HCT116 (cell line): ENCODE data around the gene S100A7. TPM values are rescaled to one million over a fixed set of nuclear protein-coding genes. Genes with fewer than 3 reads are reported as not detected.

Experiments used
- ATAC-seq: fragments of 200-7000 bp; cut with Tn5 transposase; 2 replicates; pipeline ENCODE4 v1.9.1; 2020; ENCODE audit warnings: mild to moderate bottlenecking, moderate library complexity
- BruUV-seq: library from RNA; stranded (reverse); fragments of 400-500 nt; replicated peaks from 2 replicates; lab custom pipeline; 2021; lab: Mats Ljungman, UMichigan
- CTCF ChIA-PET: fragments of 300-600 bp; sonication (Branson Sonifier 250); formaldehyde crosslinking; loops from one replicate; lab custom pipeline; 2021; ENCODE audit warnings: antibody characterized with exemption; lab: Charles Lee
- POLR2A ChIA-PET: fragments of 300-600, 350-600 bp; sonication (Branson Sonifier 250); formaldehyde crosslinking; loops from one replicate; lab custom pipeline; 2021; ENCODE audit warnings: antibody characterized with exemption; lab: Charles Lee
- RAD21 ChIA-PET, 2 experiments: fragments of 300-600 bp; sonication (Branson Sonifier 250); formaldehyde crosslinking; loops; one replicate each; lab custom pipeline; 2023; ENCODE audit warnings: low total read pairs in 2 of 2; ENCODE audit not compliant: uncharacterized antibody in 2 of 2, unreplicated experiment in 2 of 2, low non-redundant PET in 1 of 2; lab: Charles Lee
- DNase-seq: peaks from one replicate; pipeline ENCODE4 v3.0.0-alpha.2; 2010; ENCODE audit warnings: low read depth, low spot score
- H2AFZ ChIP-seq: fragments of 200-600 bp; shearing (Covaris generic), sonication (generic); 2 replicates; pipeline ENCODE4 v1.6.1; 2017; ENCODE audit warnings: low read depth, mixed run types, mixed read lengths, antibody characterized with exemption, low read length; ENCODE audit not compliant: poor library complexity, severe bottlenecking
- H3K27ac ChIP-seq: 2 replicates; pipeline ENCODE4 v1.5.1; 2012; ENCODE audit warnings: low read depth, low read length
- H3K27me3 ChIP-seq: fragments of 200-600 bp; sonication (generic); 2 replicates; pipeline ENCODE4 v1.6.1; 2016; ENCODE audit warnings: mixed run types, low read length, mixed read lengths; ENCODE audit not compliant: insufficient read depth
- H3K36me3 ChIP-seq, 2 experiments: fragments of 200-500 bp in 1 of 2; fragments of 200-600 bp in 1 of 2; sonication (Bioruptor generic) in 1 of 2; sonication (generic) in 1 of 2; 2 replicates each; pipeline versions ENCODE4 v1.5.1 to v1.6.1; 2014 to 2016; ENCODE audit warnings: low read length in 2 of 2, inconsistent platforms in 1 of 2, mixed read lengths in 1 of 2, mixed run types in 1 of 2; ENCODE audit not compliant: insufficient read depth in 2 of 2, control insufficient read depth in 1 of 2
- H3K4me1 ChIP-seq, 2 experiments: fragments of 200-600 bp in 1 of 2; sonication (generic) in 1 of 2; 2 replicates each; pipeline versions ENCODE4 v1.5.1 to v1.6.1; 2012 to 2017; ENCODE audit warnings: low read length in 2 of 2, inconsistent platforms in 1 of 2, mild to moderate bottlenecking in 1 of 2, mixed read lengths in 1 of 2, mixed run types in 1 of 2, moderate library complexity in 1 of 2; ENCODE audit not compliant: insufficient read depth in 2 of 2, control insufficient read depth in 1 of 2
- H3K4me2 ChIP-seq: fragments of 200-600 bp; sonication (generic); 2 replicates; pipeline ENCODE4 v1.6.1; 2017; ENCODE audit warnings: mixed run types, low read length, mixed read lengths
- H3K4me3 ChIP-seq, 2 experiments: fragments of 200-600 bp in 1 of 2; sonication (generic) in 1 of 2; replicated peaks in 1 of 2; 2 replicates each; pipeline ENCODE4 v1.5.1; 2011 to 2016; ENCODE audit warnings: low read length in 2 of 2, control low read depth in 1 of 2, low read depth in 1 of 2, mild to moderate bottlenecking in 1 of 2, mixed read lengths in 1 of 2, mixed run types in 1 of 2
- H3K79me2 ChIP-seq: fragments of 200-600 bp; sonication (generic); 2 replicates; pipeline ENCODE4 v1.6.1; 2017; ENCODE audit warnings: mild to moderate bottlenecking, mixed run types, low read length, moderate library complexity, mixed read lengths; ENCODE audit not compliant: insufficient read depth
- H3K9ac ChIP-seq: fragments of 200-600 bp; sonication (generic); 2 replicates; pipeline ENCODE4 v1.6.1; 2016; ENCODE audit warnings: low read length, mixed read lengths
- H3K9me2 ChIP-seq: fragments of 200-600 bp; sonication (generic), shearing (Covaris generic); 2 replicates; pipeline ENCODE4 v1.6.1; 2017; ENCODE audit warnings: mixed run types, mild to moderate bottlenecking, moderate library complexity; ENCODE audit not compliant: insufficient read depth
- H3K9me3 ChIP-seq, 2 experiments: fragments of 200-500 bp in 1 of 2; fragments of 200-600 bp in 1 of 2; sonication (Bioruptor generic) in 1 of 2; sonication (generic) in 1 of 2; 2 replicates each; pipeline ENCODE4 v1.6.1; 2014 to 2017; ENCODE audit warnings: low read length in 2 of 2, mixed read lengths in 2 of 2, inconsistent platforms in 1 of 2, low read depth in 1 of 2, mild to moderate bottlenecking in 1 of 2, mixed run types in 1 of 2, moderate library complexity in 1 of 2; ENCODE audit not compliant: control insufficient read depth in 1 of 2, insufficient read depth in 1 of 2
- H4K20me1 ChIP-seq: fragments of 200-600 bp; sonication (generic), shearing (Covaris generic); 2 replicates; pipeline ENCODE4 v1.6.1; 2017; ENCODE audit warnings: mixed run types, mild to moderate bottlenecking, moderate library complexity; ENCODE audit not compliant: insufficient read depth
- CBX3 ChIP-seq: IDR thresholded peaks from 2 replicates; pipeline ENCODE4 v1.6.1; 2012; ENCODE audit warnings: low read depth
- CEBPB ChIP-seq: IDR thresholded peaks from 2 replicates; pipeline ENCODE4 v1.6.1; 2012; ENCODE audit warnings: low read depth
- CTCF ChIP-seq, 3 experiments: fragments of 200-600 bp in 1 of 3; sonication (generic) in 1 of 3; IDR thresholded peaks in 2 of 3; conservative IDR thresholded peaks in 1 of 3; 2 replicates each; pipeline ENCODE4 v1.5.1; 2012 to 2017; ENCODE audit warnings: low read depth in 2 of 3, low read length in 2 of 3, antibody characterized with exemption in 1 of 3, borderline replicate concordance in 1 of 3, control low read depth in 1 of 3, mild to moderate bottlenecking in 1 of 3, mixed read lengths in 1 of 3, mixed run types in 1 of 3, moderate library complexity in 1 of 3; ENCODE audit not compliant: insufficient read depth in 1 of 3
- EGR1 ChIP-seq: IDR thresholded peaks from 2 replicates; pipeline ENCODE4 v1.6.1; 2012; ENCODE audit warnings: low read depth
- EZH2 ChIP-seq: fragments of 200-600 bp; sonication (generic); IDR thresholded peaks from 2 replicates; pipeline ENCODE4 v1.6.1; 2017; ENCODE audit warnings: antibody characterized with exemption, mixed run types
- FOSL1 ChIP-seq: IDR thresholded peaks from 2 replicates; pipeline ENCODE4 v1.6.1; 2012; ENCODE audit warnings: low read depth
- POLR2AphosphoS5 ChIP-seq: IDR thresholded peaks from 2 replicates; pipeline ENCODE4 v1.6.1; 2011; ENCODE audit warnings: mild to moderate bottlenecking, low read depth, low read length, moderate library complexity
- SIN3A ChIP-seq: IDR thresholded peaks from 2 replicates; pipeline ENCODE4 v1.6.1; 2012; ENCODE audit warnings: low read depth
- SRF ChIP-seq: IDR thresholded peaks from 2 replicates; pipeline ENCODE4 v1.6.1; 2012; ENCODE audit warnings: low read depth
- YY1 ChIP-seq: IDR thresholded peaks from 2 replicates; pipeline ENCODE4 v1.6.1; 2011; ENCODE audit warnings: low read length, low read depth, moderate library complexity, mild to moderate bottlenecking; ENCODE audit not compliant: insufficient replicate concordance; ENCODE audit errors: extremely low read depth
- intact Hi-C: fragments of 100-400 bp; cut with micrococcal nuclease; formaldehyde crosslinking; loops from 2 replicates; pipeline ENCODE4 v1.10.0; 2022
- total RNA-seq: library from RNA; stranded (reverse); gene quantifications from one replicate; pipeline ENCODE4 v1.2.1, GENCODE V29; 2021; ENCODE audit not compliant: unreplicated experiment
- TF ChIP-seq, protein P1 (sequence below): IDR thresholded peaks from 2 replicates; pipeline ENCODE4 v1.6.1; 2012

S100A7 gene
- total RNA-seq, 1 experiment from 2014 or later = not detected

DNA sequence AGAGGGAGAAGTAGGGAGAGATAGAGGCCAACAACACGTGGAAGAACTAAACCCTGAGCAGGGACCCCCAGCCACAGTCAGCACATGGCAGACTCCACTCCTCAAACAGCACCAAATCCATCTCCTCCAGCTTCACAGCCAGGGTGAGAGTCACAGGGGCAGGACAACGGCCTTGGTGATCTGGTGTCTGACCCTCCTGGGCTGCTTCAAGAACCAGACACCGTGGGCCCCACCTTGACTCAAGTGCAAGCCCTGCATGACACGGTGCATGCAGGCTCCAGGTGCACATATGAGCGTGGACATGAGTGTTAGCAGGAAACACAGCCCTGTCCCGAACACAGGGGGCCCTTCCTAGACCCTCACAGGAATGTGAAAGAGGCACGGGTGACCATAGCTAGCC lies 21.9 kb downstream of the S100A7 start:
- Histone ChIP-seq H3K9me3 (no peaks in the 10 kb centered on the region), H3K27ac (no peak overlapping the region), H3K79me2 (no peaks in the 10 kb centered on the region), H3K4me3 (no peak overlapping the region), H3K27me3 (peaks cover 76% of the 10 kb centered on the region), H3K4me2 (no peak overlapping the region), H3K36me3 (no peaks in the 10 kb centered on the region), H3K9me2 (no peaks in the 10 kb centered on the region), H3K9ac (no peak overlapping the region), H2AFZ (no peak overlapping the region), H3K4me1 (no peaks in the 10 kb centered on the region), H4K20me1 (no peaks in the 10 kb centered on the region)
- ATAC-seq (no peak), DNase-seq (no peak)
- ChIA-PET CTCF (no interaction called here), RAD21 (no interaction called here), POLR2A (no interaction called here)
- BruUV-seq = no TSS peak
- intact Hi-C loops = no loop called here
- TF ChIP-seq EZH2 (no peak), YY1 (no peak), SIN3A (no peak), FOSL1 (no peak), CTCF (IDR thresholded peaks at IDR 0.05 in 2 of 3, conservative IDR thresholded peaks at IDR 0.05 in 1 of 3; ENCODE audit: borderline replicate concordance in 1 of 3, insufficient read depth in 1 of 3, low read depth in 2 of 3, low read length in 2 of 3) (no peak), CBX3 (no peak), POLR2AphosphoS5 (no peak), SRF (no peak), CEBPB (no peak), EGR1 (no peak)
- TF ChIP-seq, protein P1, sequence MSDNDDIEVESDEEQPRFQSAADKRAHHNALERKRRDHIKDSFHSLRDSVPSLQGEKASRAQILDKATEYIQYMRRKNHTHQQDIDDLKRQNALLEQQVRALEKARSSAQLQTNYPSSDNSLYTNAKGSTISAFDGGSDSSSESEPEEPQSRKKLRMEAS = no peak
